Measurements from ENCODE around the gene DPF1.

GRCh38 chr19:38224014-38224862 lies at the start of gene DPF1:
- TF ChIP-seq TARDBP (IDR thresholded peaks at IDR 0.05) (peak; percentile 96), BHLHE40 (IDR thresholded peaks at IDR 0.05; ENCODE audit: borderline replicate concordance) (no peak), LEF1 (IDR thresholded peaks at IDR 0.05; ENCODE audit: borderline replicate concordance) (no peak), ARNT (IDR thresholded peaks at IDR 0.05) (no peak), PKNOX1 (IDR thresholded peaks at IDR 0.05) (peak; percentile 78), SUZ12 (IDR thresholded peaks at IDR 0.05) (no peak), HDGF (IDR thresholded peaks at IDR 0.05; ENCODE audit: borderline replicate concordance) (no peak), SP1 (IDR thresholded peaks at IDR 0.05) (no peak), NFRKB (IDR thresholded peaks at IDR 0.05) (no peak), ELF4 (IDR thresholded peaks at IDR 0.05) (no peak), ZNF384 (IDR thresholded peaks at IDR 0.05) (no peak)

Data from HEK293T (cell line).